ENCODE data around the gene STK33. TPM values are rescaled to one million over a fixed set of nuclear protein-coding genes. Genes with fewer than 3 reads are reported as not detected.

The STK33 gene
- total RNA-seq, 3 donors from 2014 or later, result 0.90 to 15.1 (median 3.4) TPM

GRCh38 chr11:8389029-8389996 is 204.7 kb downstream of the STK33 start:
- TF ChIP-seq, protein P1, sequence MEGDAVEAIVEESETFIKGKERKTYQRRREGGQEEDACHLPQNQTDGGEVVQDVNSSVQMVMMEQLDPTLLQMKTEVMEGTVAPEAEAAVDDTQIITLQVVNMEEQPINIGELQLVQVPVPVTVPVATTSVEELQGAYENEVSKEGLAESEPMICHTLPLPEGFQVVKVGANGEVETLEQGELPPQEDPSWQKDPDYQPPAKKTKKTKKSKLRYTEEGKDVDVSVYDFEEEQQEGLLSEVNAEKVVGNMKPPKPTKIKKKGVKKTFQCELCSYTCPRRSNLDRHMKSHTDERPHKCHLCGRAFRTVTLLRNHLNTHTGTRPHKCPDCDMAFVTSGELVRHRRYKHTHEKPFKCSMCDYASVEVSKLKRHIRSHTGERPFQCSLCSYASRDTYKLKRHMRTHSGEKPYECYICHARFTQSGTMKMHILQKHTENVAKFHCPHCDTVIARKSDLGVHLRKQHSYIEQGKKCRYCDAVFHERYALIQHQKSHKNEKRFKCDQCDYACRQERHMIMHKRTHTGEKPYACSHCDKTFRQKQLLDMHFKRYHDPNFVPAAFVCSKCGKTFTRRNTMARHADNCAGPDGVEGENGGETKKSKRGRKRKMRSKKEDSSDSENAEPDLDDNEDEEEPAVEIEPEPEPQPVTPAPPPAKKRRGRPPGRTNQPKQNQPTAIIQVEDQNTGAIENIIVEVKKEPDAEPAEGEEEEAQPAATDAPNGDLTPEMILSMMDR (IDR thresholded peaks at IDR 0.05), result no peak
- ATAC-seq, result no peak
- no peaks in the 10 kb centered on the region for H3K36me3 ChIP-seq (ENCODE audit: low read depth)
- no peak for DNase-seq
- H3K4me3 ChIP-seq, result no peak overlapping the region
- no peaks in the 10 kb centered on the region for H3K4me1 ChIP-seq (ENCODE audit: low read depth)
- intact Hi-C loops (cut with DNase I, micrococcal nuclease), result no loop called here
- H3K9me3 ChIP-seq, result no peaks in the 10 kb centered on the region

DNA sequence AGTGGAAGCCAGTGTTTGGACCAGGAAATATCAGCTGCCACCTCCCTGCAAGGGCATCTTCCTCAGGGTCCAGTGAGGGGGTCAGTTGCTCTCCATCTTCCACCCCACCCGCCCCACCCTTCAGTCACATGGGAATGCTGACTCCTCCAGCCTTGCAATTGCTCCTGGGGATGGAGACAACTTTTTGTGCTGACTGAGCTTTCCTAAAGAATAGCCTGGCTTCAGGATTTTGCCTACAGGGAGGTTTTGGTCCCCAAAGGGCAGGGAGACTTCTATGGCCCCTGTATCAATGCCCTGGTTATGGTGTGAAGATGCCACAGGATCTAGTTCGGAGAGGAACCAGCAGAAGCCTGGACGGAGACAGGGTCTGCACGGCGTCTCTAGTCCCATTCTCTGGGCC is 206.3 kb downstream of the STK33 start:
- Histone ChIP-seq H3K4me1 (ENCODE audit: low read depth) (no peaks in the 10 kb centered on the region), H3K4me3 (no peak overlapping the region), H3K36me3 (ENCODE audit: low read depth) (no peaks in the 10 kb centered on the region), H3K9me3 (no peaks in the 10 kb centered on the region)
- intact Hi-C loops (cut with DNase I, micrococcal nuclease), result no loop called here
- no peak for DNase-seq
- ATAC-seq, result no peak
- TF ChIP-seq, protein P1 (IDR thresholded peaks at IDR 0.05), result no peak

GRCh38 chr11:8387141-8387540 is 206.9 kb downstream of the STK33 start:
- intact Hi-C loops (cut with DNase I, micrococcal nuclease), result no loop called here
- no peak for ATAC-seq
- TF ChIP-seq, protein P1 (IDR thresholded peaks at IDR 0.05), result no peak

DNA sequence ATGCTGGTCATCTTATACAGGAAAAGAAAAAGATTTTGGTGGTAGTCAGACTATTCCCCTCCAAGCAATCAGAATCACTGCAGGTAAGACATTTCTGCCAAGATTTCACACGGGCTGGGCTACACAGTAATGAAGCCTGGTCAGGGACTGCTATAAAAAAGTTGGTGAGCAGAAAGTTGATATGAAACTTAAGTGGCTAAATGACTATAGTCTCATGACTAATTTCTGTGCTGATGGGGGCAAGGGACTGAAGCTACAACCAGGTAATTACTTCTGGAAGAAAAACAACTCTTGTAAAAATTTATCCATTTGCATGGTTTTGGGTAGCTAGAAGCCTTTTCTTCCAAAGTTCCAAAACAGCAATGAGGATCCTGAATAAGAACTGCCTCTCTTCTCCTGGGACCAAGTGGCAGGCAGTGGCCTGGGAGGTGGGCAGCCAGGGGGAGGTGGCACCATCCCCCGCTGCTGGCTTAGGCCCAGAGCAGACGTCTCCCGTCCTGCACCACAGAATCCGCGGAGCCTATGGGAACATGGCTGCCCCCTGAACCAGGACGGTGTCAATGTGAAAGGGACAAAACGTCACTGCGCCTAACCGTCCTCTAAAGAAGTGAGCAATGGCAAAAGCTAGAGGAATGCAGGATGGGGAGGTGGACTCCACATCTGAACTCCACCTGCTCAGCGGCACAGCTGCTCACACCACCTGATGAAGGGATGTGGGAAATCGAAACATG is 207.7 kb downstream of the STK33 start:
- Histone ChIP-seq H3K9me3 (no peaks in the 10 kb centered on the region), H3K4me3 (no peak overlapping the region), H3K4me1 (ENCODE audit: low read depth) (no peaks in the 10 kb centered on the region), H3K36me3 (ENCODE audit: low read depth) (no peaks in the 10 kb centered on the region)
- intact Hi-C loops (cut with DNase I, micrococcal nuclease), result no loop called here
- DNase-seq (no peak), ATAC-seq (no peak)
- TF ChIP-seq, protein P1 (IDR thresholded peaks at IDR 0.05), result no peak

More at GRCh38 chr11:8387141-8387540, 206.9 kb downstream of the STK33 start:
- no peak for DNase-seq
- H3K4me1 ChIP-seq (ENCODE audit: low read depth), result no peaks in the 10 kb centered on the region
- no peaks in the 10 kb centered on the region for H3K36me3 ChIP-seq (ENCODE audit: low read depth)
- no peak overlapping the region for H3K4me3 ChIP-seq
- no peaks in the 10 kb centered on the region for H3K9me3 ChIP-seq

DNA sequence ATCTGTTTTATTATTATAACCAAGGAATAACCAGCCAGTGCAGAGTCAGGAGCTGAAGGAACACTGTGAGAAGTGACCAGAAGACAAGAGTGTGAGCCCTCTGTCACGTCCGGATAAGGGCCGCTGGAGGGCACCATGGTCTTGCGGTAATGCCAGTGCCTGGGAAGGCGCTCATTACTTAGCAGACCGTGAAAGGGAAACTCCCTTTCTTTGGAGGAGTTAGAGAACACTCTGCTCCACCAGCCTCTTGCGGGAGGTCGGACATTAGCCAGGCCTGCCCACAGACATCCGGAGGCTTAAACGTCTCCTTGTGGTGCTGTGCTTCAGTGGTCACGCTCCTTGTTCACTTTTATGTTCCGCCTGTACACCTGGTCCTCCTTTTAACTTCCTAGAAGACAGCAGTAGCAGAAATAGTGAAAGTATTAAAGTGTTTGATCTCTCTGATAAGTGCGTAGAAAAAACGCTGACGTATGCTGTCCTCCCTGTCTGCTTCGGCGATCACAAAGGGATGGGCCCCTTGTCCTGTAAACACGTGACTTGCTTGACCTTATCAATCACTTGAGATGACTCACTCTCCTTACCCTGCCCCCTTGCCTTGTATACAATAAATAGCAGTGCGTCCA is 209.7 kb downstream of the STK33 start:
- Histone ChIP-seq H3K9me3 (no peaks in the 10 kb centered on the region), H3K4me3 (no peak overlapping the region), H3K36me3 (ENCODE audit: low read depth) (no peaks in the 10 kb centered on the region), H3K4me1 (ENCODE audit: low read depth) (no peaks in the 10 kb centered on the region)
- intact Hi-C loops (cut with DNase I, micrococcal nuclease), result no loop called here
- TF ChIP-seq, protein P1 (IDR thresholded peaks at IDR 0.05), result no peak
- ATAC-seq (peak; percentile 69), DNase-seq (peak in 2 of 3 donors; percentile 35 to 42)
